ENCODE measurements around the gene CDK12. TPM values are rescaled to one million over a fixed set of nuclear protein-coding genes. Genes with fewer than 3 reads are reported as not detected.
"Not testable (repeated sequence)": the region's sequence is repeated elsewhere in the genome, so short reads cannot be mapped to it uniquely, and the experiment has no call there.

The CDK12 gene
- total and polyA plus RNA-seq, 2 experiments from 2014 or later: 20.9 to 55.3 TPM

DNA sequence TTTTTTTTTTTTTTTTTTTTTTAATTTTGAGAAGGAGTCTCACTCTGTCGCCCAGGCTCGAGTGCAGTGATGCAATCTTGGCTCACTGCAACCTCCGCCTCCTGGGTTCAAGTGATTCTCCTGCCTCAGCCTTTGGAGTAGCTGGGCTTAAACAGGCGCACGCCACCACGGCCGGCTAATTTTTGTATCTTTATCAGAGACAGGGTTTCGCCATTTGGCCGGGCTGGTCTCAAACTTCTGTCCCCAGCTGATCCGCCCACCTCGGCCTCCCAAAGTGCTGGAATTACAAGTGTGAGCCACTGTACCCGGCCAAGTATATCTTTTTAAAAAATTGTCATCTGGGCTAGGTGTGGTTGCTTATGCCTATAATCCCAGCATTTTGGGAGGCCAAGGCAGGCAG, 35.6 kb downstream of the CDK12 start:
- not testable (repeated sequence) for H3K27me3 ChIP-seq (ENCODE audit: insufficient read depth); H3F3A ChIP-seq (replicated peaks; ENCODE audit: low read depth); H3K4me3 Mint-ChIP-seq; H3K27ac ChIP-seq (ENCODE audit: low read depth); H2AFZ ChIP-seq; H3K79me2 ChIP-seq (replicated peaks; ENCODE audit: insufficient read depth); H4K20me1 ChIP-seq (replicated peaks; ENCODE audit: insufficient read depth); H3K9me2 ChIP-seq (ENCODE audit: insufficient read depth); H3K4me2 ChIP-seq; ATAC-seq; DNase-seq (ENCODE audit: low spot score); H3K9me3 Mint-ChIP-seq; H3K27ac Mint-ChIP-seq; H3K4me1 Mint-ChIP-seq; H3K4me1 ChIP-seq (ENCODE audit: insufficient read depth); H3K27me3 Mint-ChIP-seq (ENCODE audit: insufficient read depth, low read depth, poor library complexity); H3K4me3 ChIP-seq
- peaks cover 76% of the 10 kb centered on the region for H3K36me3 Mint-ChIP-seq (ENCODE audit: low read depth)
- peaks cover 60% of the 10 kb centered on the region for H3K36me3 ChIP-seq (ENCODE audit: insufficient read depth)

DNA sequence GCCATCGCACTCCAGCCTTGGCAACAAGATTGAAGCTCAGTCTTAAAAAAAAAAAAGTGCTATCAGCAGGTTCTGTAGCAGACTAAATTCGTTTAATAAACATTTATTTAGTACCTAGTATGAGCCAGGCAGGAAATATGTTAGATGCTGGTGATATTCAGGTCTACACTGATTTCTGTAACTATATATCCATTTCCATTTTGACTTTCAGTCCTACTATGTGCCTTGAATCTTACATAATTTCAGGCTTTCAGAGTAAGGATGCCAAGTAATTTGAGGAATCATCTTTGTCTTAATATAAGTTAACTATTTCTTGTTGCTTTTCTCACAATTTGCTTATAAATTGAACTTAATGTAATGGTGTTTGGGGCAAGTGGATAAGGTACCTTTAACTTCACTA, 46.2 kb downstream of the CDK12 start:
- H3F3A ChIP-seq (replicated peaks; ENCODE audit: low read depth): 0 out of 2 replicates have a peak, but pooled peaks cover 2% of the 10 kb centered on the region
- no peaks in the 10 kb centered on the region for H3K4me1 ChIP-seq (ENCODE audit: insufficient read depth)
- H3K9me2 ChIP-seq (ENCODE audit: insufficient read depth): no peaks in the 10 kb centered on the region
- DNase-seq (ENCODE audit: low spot score) (no peak), ATAC-seq (no peak)
- Mint-ChIP-seq H3K27ac (no peak overlapping the region), H3K27me3 (ENCODE audit: insufficient read depth, low read depth, poor library complexity) (peaks cover 2% of the 10 kb centered on the region), H3K4me1 (no peaks in the 10 kb centered on the region), H3K9me3 (0 out of 3 replicates have a peak, but pooled peaks cover 4% of the 10 kb centered on the region), H3K4me3 (no peak overlapping the region), H3K36me3 (ENCODE audit: low read depth) (peaks cover 76% of the 10 kb centered on the region)
- H4K20me1 ChIP-seq (replicated peaks; ENCODE audit: insufficient read depth): 0 out of 2 replicates have a peak, but pooled peaks cover 4% of the 10 kb centered on the region
- H3K27ac ChIP-seq (ENCODE audit: low read depth): no peak overlapping the region
- no peak overlapping the region for H3K4me2 ChIP-seq
- no peak overlapping the region for H2AFZ ChIP-seq
- H3K36me3 ChIP-seq (ENCODE audit: insufficient read depth): peaks cover 19% of the 10 kb centered on the region
- H3K4me3 ChIP-seq: no peak overlapping the region
- TF ChIP-seq, protein P1, sequence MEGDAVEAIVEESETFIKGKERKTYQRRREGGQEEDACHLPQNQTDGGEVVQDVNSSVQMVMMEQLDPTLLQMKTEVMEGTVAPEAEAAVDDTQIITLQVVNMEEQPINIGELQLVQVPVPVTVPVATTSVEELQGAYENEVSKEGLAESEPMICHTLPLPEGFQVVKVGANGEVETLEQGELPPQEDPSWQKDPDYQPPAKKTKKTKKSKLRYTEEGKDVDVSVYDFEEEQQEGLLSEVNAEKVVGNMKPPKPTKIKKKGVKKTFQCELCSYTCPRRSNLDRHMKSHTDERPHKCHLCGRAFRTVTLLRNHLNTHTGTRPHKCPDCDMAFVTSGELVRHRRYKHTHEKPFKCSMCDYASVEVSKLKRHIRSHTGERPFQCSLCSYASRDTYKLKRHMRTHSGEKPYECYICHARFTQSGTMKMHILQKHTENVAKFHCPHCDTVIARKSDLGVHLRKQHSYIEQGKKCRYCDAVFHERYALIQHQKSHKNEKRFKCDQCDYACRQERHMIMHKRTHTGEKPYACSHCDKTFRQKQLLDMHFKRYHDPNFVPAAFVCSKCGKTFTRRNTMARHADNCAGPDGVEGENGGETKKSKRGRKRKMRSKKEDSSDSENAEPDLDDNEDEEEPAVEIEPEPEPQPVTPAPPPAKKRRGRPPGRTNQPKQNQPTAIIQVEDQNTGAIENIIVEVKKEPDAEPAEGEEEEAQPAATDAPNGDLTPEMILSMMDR (conservative IDR thresholded peaks at IDR 0.05; ENCODE audit: low read depth in 2 of 2): no peak
- H3K27me3 ChIP-seq (ENCODE audit: insufficient read depth): no peaks in the 10 kb centered on the region
- peaks cover 3% of the 10 kb centered on the region; the same call in 1 of the 2 replicates for H3K79me2 ChIP-seq (replicated peaks; ENCODE audit: insufficient read depth)

- Histone ChIP-seq H3K27me3 (ENCODE audit: insufficient read depth) (no peaks in the 10 kb centered on the region), H4K20me1 (replicated peaks; ENCODE audit: insufficient read depth) (0 out of 2 replicates have a peak, but pooled peaks cover 4% of the 10 kb centered on the region), H3F3A (replicated peaks; ENCODE audit: low read depth) (no peaks in the 10 kb centered on the region), H3K4me3 (no peak overlapping the region), H2AFZ (no peak overlapping the region), H3K4me1 (ENCODE audit: insufficient read depth) (no peaks in the 10 kb centered on the region), H3K27ac (ENCODE audit: low read depth) (no peak overlapping the region), H3K9me2 (ENCODE audit: insufficient read depth) (no peaks in the 10 kb centered on the region), H3K36me3 (ENCODE audit: insufficient read depth) (peaks cover 31% of the 10 kb centered on the region), H3K79me2 (replicated peaks; ENCODE audit: insufficient read depth) (peaks cover 3% of the 10 kb centered on the region; the same call in 1 of the 2 replicates), H3K4me2 (no peak overlapping the region)
- TF ChIP-seq EZH2 (IDR thresholded peaks at IDR 0.05; ENCODE audit: low read depth, unreplicated experiment): no peak
- TF ChIP-seq POLR2AphosphoS5 (IDR thresholded peaks at IDR 0.05; ENCODE audit: low read depth): no peak
- TF ChIP-seq, protein P2, sequence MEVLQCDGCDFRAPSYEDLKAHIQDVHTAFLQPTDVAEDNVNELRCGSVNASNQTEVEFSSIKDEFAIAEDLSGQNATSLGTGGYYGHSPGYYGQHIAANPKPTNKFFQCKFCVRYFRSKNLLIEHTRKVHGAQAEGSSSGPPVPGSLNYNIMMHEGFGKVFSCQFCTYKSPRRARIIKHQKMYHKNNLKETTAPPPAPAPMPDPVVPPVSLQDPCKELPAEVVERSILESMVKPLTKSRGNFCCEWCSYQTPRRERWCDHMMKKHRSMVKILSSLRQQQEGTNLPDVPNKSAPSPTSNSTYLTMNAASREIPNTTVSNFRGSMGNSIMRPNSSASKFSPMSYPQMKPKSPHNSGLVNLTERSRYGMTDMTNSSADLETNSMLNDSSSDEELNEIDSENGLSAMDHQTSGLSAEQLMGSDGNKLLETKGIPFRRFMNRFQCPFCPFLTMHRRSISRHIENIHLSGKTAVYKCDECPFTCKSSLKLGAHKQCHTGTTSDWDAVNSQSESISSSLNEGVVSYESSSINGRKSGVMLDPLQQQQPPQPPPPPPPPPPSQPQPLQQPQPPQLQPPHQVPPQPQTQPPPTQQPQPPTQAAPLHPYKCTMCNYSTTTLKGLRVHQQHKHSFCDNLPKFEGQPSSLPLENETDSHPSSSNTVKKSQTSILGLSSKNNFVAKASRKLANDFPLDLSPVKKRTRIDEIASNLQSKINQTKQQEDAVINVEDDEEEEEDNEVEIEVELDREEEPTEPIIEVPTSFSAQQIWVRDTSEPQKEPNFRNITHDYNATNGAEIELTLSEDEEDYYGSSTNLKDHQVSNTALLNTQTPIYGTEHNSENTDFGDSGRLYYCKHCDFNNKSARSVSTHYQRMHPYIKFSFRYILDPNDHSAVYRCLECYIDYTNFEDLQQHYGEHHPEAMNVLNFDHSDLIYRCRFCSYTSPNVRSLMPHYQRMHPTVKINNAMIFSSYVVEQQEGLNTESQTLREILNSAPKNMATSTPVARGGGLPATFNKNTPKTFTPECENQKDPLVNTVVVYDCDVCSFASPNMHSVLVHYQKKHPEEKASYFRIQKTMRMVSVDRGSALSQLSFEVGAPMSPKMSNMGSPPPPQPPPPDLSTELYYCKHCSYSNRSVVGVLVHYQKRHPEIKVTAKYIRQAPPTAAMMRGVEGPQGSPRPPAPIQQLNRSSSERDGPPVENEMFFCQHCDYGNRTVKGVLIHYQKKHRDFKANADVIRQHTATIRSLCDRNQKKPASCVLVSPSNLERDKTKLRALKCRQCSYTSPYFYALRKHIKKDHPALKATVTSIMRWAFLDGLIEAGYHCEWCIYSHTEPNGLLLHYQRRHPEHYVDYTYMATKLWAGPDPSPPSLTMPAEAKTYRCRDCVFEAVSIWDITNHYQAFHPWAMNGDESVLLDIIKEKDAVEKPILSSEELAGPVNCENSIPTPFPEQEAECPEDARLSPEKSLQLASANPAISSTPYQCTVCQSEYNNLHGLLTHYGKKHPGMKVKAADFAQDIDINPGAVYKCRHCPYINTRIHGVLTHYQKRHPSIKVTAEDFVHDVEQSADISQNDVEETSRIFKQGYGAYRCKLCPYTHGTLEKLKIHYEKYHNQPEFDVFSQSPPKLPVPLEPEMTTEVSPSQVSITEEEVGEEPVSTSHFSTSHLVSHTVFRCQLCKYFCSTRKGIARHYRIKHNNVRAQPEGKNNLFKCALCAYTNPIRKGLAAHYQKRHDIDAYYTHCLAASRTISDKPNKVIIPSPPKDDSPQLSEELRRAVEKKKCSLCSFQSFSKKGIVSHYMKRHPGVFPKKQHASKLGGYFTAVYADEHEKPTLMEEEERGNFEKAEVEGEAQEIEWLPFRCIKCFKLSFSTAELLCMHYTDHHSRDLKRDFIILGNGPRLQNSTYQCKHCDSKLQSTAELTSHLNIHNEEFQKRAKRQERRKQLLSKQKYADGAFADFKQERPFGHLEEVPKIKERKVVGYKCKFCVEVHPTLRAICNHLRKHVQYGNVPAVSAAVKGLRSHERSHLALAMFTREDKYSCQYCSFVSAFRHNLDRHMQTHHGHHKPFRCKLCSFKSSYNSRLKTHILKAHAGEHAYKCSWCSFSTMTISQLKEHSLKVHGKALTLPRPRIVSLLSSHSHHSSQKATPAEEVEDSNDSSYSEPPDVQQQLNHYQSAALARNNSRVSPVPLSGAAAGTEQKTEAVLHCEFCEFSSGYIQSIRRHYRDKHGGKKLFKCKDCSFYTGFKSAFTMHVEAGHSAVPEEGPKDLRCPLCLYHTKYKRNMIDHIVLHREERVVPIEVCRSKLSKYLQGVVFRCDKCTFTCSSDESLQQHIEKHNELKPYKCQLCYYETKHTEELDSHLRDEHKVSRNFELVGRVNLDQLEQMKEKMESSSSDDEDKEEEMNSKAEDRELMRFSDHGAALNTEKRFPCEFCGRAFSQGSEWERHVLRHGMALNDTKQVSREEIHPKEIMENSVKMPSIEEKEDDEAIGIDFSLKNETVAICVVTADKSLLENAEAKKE (CRISPR knock-in tag; IDR thresholded peaks at IDR 0.05): no peak
- TF ChIP-seq STAT1 (IDR thresholded peaks at IDR 0.05; ENCODE audit: unreplicated experiment): no peak
- Mint-ChIP-seq H3K9me3 (0 out of 3 replicates have a peak, but pooled peaks cover 4% of the 10 kb centered on the region), H3K4me3 (no peak overlapping the region), H3K27ac (no peak overlapping the region), H3K27me3 (ENCODE audit: insufficient read depth, low read depth, poor library complexity) (peaks cover 2% of the 10 kb centered on the region), H3K36me3 (ENCODE audit: low read depth) (peaks cover 74% of the 10 kb centered on the region), H3K4me1 (no peaks in the 10 kb centered on the region)
- ATAC-seq: no peak
- DNase-seq (ENCODE audit: low spot score): no peak
Observed at GRCh38 chr17:39508987-39509386, 47.7 kb downstream of the CDK12 start.
